ENCODE data around the gene ZBTB45.
"Not testable (repeated sequence)": the region's sequence is repeated elsewhere in the genome, so short reads cannot be mapped to it uniquely, and the experiment has no call there.

The ZBTB45 gene

GRCh38 chr19:58554494-58555368 is 35.1 kb upstream of the ZBTB45 start, which contains the start of gene CHMP2A:
Gene CHMP2A, minus strand, starts transcription at chr19:58555105. Its CDS starts 893 bp downstream, at chr19:58554212.
- peak; percentile 96 for DNase-seq (ENCODE audit: low read depth)

DNA sequence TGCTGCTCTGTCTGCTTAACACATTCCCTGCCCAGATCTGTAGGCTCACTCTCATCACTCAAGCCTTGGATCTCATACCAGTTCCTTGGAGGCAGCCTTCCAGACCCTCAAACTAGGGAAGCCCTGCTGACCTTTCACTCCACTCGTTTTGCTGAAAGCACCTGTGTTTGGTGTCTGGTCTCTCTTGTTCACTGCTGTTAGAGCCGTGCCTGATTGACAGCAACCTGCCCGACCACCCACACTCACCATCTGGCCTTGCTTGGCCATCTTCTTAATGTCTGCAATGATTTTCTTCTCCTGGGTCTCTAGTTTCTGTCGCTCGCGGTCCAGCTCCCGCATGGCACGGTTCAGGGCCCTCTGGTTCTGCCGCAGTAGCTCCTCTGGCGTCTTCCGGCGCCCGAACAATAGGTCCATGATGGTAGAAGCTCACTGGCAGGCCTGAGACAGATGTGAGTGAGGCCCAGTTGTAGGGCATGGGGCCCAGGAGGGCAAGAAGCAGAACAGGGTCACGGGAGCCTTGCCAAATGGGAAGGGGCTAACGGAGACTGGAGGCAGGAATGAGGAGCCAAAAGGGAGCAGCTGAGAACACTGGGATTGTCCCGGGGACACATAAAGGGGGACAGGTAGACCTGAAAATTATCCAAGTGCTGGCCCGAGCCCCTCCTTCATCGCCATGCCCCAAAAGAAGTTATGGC is 34.3 kb upstream of the ZBTB45 start:
- no peak for DNase-seq (ENCODE audit: low read depth)

DNA sequence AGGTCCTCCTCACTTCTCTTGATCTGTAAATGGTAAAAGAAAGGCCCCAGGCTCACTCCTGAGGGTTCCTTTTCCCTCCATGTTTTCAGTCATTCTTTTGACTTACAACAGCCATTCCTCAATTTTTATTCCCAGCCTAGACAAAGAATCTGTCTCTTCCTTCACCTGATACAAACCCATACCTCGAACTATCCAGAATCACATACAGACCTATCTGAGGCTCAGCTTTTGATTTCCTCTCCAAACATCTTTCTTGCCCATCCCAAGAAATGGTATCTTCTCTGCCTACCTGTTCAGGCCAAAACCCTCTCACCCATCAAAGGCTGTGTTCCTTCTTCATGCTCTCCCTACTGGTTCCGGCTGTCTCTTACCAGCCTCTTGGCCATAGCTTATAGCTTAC is 33.0 kb upstream of the ZBTB45 start:
- no peak for DNase-seq (ENCODE audit: low read depth)

DNA sequence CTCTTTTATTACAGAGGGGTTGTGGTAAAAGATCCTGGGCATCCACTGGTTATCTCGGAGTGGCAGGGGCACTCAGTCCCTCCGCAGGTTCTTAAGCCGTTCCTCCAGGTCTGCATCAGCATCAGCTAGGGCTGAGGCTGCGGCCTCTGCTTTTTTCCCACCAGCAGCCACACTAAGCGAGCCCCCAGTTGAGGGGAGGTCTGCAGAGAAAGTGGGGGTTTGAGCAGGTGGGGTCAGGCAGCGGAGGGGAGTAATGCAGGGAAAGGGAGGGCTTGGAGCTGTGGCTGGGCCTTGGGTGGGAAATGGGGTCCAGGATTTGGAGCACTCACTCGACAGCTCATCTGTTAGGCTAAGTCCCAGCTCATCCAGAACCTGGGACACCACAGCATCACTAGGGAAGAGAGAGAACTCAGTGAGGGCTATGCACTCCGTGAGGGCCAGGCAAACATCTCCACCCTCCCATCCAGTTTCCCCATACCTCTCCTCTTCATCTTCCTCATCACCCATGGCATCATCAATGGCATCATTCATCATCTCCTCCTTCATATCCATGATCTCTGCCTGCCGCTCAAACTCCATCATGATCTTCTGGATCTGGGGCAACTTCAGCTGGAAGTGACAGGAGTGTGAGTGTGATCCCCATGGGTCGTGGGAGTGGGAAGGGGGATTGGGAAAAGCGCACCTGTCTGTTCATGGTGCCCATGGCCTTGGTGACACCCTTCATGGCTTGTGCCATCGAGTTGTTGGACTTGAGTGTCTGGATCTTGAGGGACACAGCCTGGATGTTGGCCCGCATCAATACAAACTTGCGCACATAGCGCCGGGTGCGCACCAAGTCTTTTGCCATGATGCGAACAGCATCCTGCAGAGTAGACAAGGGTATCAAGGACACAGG is 32.2 kb upstream of the ZBTB45 start:
- DNase-seq (ENCODE audit: low read depth): no peak

DNA sequence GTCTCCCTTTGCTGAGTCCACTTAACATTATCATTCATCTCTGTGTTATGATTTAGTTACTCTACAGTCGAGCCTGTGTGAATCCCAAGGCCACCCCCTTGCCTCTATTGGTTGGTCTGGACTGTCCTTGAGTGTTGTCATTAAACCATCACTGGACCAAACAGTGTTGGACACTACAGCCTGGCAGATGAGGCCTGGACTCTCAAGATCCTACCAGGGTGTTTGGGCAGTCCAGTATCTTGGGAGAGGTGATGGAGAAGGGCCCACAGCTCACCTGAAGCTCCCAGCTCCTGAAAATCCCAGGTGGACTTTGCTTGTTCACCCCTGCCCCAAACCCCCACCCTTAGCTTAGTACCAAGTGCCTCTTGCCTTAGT is 31.5 kb upstream of the ZBTB45 start:
- DNase-seq (ENCODE audit: low read depth): no peak

- DNase-seq (ENCODE audit: low read depth): no peak
Observed at GRCh38 chr19:58550362-58551122, 30.9 kb upstream of the ZBTB45 start.

GRCh38 chr19:58549664-58550361 is 30.2 kb upstream of the ZBTB45 start:
- no peak for DNase-seq (ENCODE audit: low read depth)

GRCh38 chr19:58548859-58549663 is 29.5 kb upstream of the ZBTB45 start:
- DNase-seq (ENCODE audit: low read depth): no peak

GRCh38 chr19:58547323-58548312 is 28.0 kb upstream of the ZBTB45 start:
- DNase-seq (ENCODE audit: low read depth): no peak

DNA sequence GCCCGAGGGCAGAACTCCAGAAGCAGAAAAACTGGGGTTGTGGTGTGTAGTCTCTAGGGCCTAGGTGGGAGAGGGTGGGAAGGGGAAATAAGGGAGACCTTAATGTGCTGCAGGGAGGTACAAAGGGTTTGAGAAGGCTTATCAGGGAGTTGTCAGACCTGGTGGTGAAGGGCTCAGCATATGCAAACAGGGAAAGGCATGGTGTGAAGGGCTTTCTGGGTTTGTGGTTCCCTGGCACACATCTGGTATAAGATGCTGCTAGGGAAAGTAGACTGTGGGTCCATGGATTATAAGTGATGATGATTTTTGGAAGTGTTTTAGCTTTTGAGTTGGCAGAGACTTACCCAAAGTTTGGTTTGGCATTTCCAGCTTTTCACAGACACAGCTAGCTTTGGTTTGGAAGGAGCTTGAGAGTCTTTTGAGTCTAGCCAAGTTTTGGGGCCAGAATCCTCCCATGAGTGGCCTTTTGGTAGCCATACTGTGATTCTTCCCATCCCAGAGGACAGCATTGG is 26.5 kb upstream of the ZBTB45 start:
- DNase-seq (ENCODE audit: low read depth): no peak

DNA sequence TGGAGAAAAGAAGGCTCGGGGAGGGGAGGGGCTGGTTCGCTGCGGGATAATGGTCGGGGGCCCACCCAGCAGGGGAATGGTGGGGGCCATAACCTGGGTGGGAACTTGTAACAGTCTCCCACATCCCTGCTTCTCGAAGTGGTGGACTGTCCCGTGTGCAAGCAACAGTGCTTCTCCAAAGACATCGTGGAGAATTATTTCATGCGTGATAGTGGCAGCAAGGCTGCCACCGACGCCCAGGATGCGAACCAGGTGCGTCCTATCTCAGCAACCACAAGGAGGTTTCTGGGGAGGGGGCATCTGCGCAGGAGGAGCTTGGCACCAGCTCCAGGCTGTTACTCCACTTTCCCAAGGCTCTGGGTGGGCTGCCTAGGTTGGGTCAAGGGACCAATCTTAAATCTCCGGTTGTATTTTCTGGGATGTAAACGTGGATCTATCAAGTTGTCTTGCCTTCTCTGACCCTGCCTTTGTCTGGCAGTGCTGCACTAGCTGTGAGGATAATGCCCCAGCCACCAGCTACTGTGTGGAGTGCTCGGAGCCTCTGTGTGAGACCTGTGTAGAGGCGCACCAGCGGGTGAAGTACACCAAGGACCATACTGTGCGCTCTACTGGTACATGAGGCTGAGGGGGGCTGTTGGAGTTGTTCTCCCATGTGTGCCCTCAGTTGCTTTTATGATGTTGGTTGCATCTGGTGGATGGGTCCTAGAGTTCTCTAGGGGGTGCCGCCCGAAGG is 25.8 kb upstream of the ZBTB45 start:
- DNase-seq (ENCODE audit: low read depth): no peak

DNA sequence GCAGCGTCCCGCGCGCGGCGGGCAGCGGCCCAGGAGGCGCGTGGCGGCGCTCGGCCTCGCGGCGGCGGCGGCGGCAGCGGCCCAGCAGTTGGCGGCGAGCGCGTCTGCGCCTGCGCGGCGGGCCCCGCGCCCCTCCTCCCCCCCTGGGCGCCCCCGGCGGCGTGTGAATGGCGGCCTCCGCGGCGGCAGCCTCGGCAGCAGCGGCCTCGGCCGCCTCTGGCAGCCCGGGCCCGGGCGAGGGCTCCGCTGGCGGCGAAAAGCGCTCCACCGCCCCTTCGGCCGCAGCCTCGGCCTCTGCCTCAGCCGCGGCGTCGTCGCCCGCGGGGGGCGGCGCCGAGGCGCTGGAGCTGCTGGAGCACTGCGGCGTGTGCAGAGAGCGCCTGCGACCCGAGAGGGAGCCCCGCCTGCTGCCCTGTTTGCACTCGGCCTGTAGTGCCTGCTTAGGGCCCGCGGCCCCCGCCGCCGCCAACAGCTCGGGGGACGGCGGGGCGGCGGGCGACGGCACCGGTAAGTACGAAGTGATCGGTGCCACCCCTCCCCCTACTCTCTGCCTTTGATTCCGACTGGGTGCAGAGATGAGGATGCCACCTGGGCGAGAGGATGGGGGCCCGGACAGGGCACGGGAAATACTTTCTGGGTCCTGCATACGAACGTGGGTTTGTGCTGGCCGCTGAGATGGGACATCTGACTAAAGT is 25.1 kb upstream of the ZBTB45 start:
- DNase-seq (ENCODE audit: low read depth): peak; percentile 62

DNA sequence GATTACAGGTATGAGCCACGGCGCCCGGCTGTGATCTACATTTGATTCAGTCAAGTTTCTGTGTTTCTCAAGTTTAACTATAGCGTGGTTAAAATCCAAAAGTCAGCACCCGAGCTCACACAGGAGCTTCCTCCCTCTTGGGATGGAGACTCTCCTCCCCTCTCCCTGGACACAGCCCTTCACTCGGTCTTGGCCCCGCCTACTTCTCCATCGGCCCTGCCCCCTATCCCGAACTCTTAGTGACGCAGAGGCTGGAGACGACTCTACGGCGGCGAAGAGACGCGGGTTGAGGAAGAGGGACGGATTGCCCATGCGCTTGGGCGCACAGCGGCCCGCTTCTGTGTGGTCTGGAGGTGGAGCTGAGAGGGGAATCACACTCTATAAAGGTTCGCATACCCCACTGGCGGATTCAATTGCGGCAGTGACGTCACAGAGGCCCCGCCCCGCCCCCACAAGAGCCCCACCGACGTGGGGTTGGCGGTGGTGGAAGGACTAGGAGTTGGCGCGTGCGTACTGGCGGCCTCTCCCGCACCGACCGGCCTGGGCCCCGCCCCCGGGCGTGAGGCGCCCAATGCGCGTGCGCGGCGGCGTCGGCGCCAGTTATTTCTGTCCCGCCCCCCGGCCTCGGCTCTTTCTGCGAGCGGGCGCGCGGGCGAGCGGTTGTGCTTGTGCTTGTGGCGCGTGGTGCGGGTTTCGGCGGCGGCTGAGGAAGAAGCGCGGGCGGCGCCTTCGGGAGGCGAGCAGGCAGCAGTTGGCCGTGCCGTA is 24.4 kb upstream of the ZBTB45 start, which contains the start of gene TRIM28:
TSS of gene TRIM28 (plus strand) at position 239 of the 765 bp plus-strand sequence. CDS start 694 bp downstream, outside the sequence.
- peak; percentile 100 for DNase-seq (ENCODE audit: low read depth)

DNA sequence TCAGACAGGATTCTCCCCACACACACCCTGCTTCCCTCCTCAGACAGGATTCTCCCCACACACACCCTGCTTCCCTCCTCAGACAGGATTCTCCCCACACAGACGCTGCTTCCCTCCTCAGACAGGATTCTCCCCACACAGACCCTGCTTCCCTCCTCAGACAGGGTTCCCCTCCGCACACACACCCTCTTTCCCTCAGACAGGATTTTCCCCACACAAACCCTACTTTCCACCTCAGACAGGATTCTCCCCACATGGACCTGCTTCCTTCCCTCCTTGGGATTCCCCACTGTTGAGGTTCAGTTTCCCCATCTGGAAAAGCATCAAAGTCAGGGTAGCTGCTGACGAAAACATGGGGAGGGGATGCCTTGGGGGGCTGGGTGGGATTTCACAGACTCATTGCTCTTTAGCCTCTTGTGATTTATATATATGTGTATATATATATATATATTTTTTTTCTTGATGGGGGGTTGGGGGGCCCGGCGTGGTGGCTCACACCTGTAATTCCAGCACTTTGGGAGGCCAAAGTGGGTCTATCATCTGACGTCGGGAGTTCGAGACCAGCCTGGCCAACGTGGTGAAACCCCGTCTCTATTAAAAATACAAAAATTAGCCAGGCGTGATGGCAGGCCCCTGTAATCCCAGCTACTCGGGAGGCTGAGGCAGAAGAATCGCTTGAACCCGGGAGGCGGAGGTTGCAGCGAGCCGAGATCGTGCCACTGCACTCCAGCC is 23.2 kb upstream of the ZBTB45 start:
- DNase-seq (ENCODE audit: low read depth): not testable (repeated sequence)

- not testable (repeated sequence) for DNase-seq (ENCODE audit: low read depth)
Observed at GRCh38 chr19:58539169-58539559, 19.6 kb upstream of the ZBTB45 start.

Measured in T-helper 22 cell (primary cell).